Measurements from ENCODE around the gene NFIA.

NFIA gene

DNA sequence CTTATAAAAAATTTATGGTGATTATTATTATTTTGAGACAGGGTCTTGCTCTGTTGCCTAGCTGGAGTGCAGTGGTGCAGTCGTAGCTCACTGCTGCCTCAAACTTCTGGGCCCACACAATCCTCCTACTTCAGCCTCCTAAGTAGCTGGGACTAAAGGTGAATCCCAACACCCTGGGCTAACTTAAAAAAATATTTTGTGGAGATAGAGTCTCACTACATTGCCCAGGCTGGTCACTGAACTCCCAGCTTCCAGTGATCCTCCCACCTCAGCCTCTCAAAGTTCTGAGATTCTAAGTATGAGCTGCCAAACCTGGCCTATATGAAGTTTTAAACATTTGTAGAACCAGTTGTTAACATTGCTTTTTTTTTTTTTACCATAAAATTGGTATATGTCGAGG lies 18.2 kb downstream of the NFIA start:
- no peak for DNase-seq (ENCODE audit: low read depth in 2 of 3, low spot score in 2 of 3)

DNA sequence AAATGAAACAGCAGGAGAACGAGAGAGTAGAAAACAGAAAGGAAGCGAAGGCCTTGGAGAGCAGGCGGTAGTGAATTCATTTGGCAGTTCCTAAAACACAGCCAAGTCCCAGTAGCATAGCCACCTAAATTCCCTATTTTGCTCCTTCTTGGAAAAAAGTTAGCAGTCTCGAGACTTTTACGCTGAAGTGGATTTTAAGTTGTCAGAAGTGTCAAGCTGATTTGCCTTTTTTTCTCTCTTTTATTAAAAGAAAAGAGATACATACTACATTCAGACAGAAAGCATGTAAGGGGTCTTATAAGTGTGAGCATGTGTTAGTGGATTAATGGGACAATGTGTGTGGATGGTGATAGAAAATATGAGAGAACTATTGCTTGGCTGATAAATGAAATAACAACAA lies 19.2 kb downstream of the NFIA start:
- no peak for DNase-seq (ENCODE audit: low read depth in 2 of 3, low spot score in 2 of 3)

DNA sequence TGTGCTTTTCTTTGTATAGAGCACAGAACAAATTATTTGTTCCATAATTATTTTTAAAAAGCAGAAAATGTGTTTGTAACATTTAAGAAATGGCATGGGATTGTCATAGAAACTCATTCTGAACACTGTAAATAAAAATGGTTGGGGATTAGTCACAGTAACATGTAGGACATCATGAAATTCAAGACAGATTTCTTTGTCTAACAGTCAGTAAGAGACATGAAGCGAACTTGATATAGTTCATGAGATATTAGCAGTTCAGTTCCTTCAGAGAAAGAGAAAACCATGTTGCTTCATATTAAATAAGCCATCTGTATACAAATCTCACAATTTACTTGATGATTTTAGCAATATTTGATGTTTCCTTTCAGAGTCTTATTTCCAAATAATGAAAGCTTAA lies 19.7 kb downstream of the NFIA start:
- no peak for DNase-seq (ENCODE audit: low read depth in 2 of 3, low spot score in 2 of 3)

DNA sequence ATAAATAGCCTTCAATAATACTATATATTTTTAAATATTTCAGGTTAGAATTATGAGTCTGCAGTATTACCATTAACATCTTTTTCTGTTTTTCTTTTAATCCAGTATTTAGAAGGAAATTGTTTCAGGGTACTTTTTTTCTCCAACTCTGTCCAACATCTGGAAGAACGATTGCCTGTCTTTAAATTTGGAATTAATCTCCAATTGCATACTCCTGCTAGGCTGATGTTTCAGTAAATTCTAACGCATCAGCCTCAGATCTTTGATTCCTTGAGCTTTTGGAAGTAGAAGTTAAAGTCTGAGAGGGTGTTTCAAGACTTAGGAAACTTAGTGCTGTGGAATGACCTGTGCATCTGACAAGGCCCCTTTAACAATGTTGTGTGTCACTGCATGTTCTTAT lies 20.3 kb downstream of the NFIA start:
- DNase-seq (ENCODE audit: low read depth in 2 of 3, low spot score in 2 of 3): no peak

DNA sequence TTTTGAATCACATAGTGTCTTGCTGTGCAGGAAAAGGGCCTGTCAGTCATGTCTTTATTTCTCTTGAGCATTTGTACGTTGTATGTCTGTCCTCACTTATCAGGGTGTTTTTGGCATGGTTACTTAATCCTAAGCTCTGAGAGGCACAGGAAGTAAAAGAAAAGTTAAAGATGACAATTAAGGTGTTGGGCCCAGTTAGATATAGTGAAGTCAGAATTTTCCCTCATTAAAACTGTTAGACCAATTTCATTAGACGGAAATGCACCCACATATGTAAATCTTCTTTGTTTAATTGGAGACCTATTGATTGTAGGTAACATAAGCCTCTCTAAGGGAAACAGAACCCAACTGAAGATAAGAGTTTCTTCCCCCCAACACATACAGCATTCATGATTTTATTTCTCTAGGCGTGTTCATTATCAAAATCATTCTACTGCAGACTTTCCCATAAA lies 21.9 kb downstream of the NFIA start:
- DNase-seq (ENCODE audit: low read depth in 2 of 3, low spot score in 2 of 3): no peak

DNA sequence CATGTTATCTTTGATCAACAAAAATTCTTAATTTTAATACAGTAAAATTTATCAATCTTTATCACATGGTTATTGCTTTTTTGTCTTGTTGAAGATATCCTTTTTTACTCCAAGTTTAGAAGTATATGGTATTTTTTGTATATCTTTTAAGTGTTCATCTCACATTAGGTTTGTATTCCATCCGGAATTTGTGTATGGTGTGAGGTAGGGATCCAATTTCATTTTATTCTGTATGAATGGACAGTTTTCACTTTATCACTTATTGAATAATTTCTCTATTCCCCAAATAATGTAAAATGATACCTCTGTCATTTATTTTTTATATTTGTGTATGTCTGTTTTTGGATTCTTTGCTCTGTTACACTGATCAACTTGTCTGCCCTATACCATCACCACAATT lies 25.3 kb downstream of the NFIA start:
- no peak for DNase-seq (ENCODE audit: low read depth in 2 of 3, low spot score in 2 of 3)

DNA sequence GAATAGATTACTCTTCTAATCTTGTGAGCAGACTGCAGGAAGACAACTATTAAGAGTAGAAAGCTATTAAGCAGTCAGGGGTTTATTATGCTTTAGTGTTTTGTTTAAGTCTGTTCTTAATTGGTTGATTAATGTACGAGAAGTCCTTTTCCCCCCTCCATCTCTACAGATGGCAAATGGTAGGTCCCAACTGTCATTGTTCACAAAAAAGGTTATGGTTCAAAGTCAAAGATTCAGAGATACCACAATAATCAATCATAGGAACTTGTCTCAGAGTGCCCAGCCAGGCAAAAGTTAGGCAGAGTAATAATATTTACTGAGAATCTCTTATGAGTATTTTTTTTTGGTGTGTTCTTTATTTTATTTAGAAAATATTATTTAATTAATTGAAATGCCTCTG lies 26.8 kb downstream of the NFIA start:
- DNase-seq (ENCODE audit: low read depth in 2 of 3, low spot score in 2 of 3): no peak

DNA sequence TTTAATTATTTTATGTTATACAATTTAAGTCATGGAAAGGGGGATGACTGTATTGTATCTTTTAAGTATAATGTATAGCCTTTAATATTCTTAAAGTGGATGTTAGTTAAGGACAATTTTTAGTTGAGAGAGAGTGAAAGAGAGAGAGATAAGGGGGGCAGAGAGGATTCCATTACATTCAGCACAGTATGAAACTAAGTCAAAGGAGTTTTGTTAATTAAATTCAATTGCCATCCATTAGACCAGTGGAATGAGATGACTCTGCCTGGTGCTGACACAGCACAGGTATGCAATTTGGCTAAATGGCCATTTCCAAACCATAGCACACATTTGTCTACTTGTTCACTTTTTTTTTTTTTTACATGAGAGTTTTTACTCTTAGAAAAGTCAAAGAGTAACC lies 27.5 kb downstream of the NFIA start:
- DNase-seq (ENCODE audit: low read depth in 2 of 3, low spot score in 2 of 3): no peak

DNA sequence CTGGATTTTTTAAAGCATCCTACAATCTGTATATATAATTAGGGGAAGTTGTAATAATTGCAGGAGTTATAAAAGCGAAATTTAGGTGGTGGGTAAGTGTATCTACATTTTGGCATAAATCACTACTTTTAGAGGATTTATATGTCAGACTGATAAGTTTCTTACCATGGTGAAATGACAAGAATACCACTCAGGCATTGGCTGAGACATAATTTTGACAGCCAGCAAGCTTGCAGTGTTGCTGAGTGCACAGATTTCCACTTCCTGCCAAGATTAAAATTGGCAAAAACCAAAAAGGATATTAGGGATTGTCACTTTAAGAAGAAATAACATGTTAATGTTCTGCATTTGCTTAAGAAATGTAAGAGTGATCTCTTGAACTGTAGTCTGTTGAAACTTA lies 28.2 kb downstream of the NFIA start:
- DNase-seq (ENCODE audit: low read depth in 2 of 3, low spot score in 2 of 3): no peak

DNA sequence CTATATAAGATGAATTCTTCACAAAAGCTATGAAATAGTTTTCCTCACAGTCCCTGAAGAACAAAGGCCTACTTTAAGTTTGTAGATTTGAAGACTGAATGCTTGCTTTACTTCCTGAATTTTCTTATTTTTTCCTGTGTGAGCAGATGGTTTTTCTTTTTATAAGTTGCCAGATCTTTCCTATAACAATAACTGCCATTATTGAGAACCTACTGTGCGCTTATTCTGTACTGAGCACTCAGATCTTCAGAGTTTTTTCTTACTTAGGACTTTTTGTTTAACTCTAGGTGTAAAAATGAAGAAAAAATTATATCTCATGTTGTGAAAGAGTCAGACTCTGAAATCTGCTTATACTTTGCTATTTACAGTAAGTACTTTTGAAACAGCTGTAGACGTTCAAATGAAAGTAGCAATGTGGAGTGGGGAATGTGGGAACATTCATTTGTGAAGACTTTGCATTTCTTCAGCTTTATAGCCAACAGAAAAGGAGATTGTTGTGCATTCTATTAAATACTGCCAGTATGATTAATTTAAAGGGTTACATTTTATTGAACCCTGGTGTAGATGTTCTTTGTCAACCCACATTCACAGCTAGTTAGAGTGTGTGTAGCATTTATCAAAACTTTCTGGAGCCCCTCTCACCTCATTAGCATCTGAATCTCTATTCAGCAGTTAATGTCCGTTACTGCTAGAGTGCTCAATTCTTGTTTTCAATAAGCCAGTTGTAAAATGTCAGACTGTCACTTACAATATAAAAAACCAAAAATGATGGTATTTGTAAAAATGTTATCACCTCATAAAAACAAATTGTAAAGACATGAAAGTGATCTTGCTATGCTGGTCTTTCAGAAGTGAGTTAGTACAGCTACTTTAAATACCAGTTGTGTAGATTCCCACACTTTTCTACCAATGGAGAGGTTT lies 29.0 kb downstream of the NFIA start:
- DNase-seq (ENCODE audit: low read depth in 2 of 3, low spot score in 2 of 3): no peak

DNA sequence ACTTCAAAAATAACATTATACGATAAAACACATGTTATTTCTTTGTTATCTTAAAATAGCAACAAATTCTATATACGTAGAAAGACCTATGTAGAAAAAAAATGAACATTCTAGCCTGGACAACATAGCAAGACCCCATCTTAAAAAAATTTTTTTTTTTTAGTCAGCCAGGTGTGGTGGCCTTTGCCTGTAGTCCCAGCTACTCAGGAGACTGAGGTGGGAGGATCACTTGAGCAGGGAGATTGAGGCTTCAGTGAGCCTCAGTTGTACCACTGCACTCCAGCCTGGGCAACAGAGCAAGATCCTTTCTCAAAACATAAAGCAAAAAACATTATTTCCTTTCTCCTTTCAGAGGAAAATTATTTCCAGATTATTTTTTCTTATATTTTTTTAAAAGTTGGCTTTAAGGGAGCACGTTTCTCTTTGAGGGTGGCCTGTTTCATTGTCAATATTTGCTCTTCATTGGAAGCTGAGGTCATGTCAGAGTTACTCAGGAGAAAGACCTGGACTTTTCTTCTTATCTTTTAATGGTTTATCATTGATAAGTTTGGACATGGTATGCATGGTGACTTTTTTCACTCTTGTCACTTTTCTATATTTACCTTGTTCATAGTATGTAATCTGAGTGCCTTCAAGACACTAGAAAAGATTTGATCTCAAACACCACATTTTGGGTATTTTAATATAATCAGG lies 32.0 kb downstream of the NFIA start:
- no peak for DNase-seq (ENCODE audit: low read depth in 2 of 3, low spot score in 2 of 3)

DNA sequence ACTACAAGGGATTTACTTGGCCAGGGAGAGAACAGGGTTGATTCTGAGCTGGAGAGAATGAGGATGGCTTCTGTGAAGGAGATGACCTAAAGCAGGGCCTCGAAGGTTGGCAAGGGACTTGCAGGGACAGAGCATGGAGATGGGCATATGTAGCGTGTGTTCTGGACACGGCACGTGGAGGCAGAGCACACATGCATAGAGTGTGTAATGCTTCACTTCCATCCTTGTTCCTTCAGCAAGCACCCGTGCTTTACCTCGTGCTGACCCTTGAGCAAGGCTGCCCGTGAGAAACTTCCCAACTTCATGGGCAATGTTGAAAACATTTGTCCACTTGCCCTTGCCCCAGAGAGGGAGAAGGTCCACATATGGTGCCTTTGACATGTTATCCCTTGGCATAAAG lies 33.1 kb downstream of the NFIA start:
- DNase-seq (ENCODE audit: low read depth in 2 of 3, low spot score in 2 of 3): no peak

DNA sequence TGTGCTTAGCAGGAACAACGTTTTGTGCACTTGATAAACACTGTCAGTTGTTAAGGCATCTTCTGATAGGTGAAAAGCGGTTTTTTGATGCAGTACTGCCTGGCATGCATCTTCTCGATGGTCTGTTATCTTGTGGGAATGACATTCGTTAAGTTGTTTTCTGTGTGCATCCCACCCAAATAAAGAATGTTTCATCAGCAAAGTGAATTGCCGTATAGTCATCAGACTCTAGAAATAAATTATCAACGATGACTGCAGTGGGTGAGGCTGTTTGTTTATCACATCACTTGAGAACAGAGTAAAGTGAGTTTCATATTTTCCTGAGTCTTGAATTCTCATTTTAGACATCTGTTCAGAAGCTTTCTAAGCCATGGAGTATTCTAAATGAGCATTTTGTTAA lies 34.1 kb downstream of the NFIA start:
- DNase-seq (ENCODE audit: low read depth in 2 of 3, low spot score in 2 of 3): no peak

DNA sequence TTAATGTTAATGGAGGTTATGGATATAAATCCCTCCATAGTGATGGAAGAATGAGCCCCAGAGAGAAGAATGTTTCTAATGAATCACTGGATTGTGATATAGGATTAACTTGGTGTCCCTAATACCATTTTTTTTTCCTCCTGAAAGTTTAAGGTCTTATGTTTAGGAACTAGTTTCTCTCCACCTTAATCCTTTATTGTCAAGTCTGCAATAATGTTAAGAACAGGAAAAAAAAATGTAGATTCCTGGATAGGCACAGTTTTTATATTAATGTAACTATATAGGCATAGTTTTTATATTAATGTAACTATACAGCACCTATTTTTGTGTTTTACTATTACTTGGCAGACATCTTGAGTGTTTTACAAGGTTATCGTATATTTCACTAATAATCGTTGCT lies 34.9 kb downstream of the NFIA start:
- no peak for DNase-seq (ENCODE audit: low read depth in 2 of 3, low spot score in 2 of 3)

DNA sequence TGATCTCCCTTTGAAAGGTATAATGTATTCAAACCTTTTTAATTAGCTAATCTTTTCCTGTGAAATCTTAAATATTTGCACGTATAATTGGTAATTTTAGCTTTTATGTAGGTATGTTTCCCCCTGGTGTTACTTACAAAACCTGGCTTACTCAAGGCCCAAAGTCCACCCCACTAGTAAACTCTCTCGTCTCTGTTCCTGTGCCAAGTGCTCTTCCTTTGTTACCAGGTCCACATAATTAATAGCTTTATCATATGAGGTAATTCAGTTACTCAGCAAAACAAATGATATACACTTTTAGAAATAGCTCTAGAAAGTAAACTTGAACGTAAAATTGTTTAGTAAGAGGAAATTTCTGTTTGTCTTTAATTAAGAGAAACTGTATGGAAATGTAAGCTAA lies 36.7 kb downstream of the NFIA start:
- DNase-seq (ENCODE audit: low read depth in 2 of 3, low spot score in 2 of 3): no peak

DNA sequence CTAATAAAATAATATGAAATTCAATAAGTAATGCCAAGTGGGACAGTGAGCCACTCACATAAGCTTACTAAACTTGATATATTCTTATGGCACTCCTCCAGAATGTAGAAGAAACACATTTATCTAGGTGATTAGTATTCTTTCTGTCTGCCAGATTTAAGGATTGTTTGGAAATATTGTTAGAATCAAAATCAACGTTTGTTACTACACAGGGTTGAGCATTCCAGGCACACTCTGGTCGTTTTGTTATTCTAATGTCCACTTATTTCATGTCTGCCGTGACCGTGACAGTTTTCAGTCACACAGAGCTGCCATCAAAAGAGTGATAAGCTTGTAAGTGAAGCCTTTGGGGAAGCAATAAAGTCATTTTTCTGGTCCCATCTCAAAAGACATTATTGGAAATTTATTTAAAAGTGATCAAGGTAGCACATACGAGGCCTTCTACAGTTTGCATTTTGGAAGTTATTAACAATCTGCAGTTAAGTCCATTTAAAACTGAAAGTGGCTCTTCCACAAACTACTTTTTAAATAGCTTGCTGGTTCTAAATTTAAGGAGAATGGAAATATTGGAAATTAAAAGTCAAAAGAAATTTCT lies 38.0 kb downstream of the NFIA start:
- no peak for DNase-seq (ENCODE audit: low read depth in 2 of 3, low spot score in 2 of 3)

DNA sequence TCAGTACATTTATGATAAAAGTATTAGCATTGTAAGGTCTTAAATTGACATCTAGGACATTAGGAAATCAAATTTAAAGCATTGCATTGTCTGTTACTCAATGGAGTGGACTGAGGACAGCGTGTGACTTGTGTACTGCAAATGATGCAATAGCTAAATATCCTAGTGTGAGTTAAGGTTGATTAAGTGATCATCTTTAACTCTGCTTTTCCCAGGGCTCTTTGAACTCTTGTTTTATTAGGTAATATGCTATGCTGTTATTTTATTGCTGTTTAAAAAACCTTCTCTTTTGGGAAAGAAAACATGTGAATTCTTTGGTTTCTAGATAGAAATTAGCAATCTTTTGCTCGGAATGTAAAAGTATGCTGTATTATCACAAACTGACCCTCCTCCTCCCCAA lies 38.6 kb downstream of the NFIA start:
- no peak for DNase-seq (ENCODE audit: low read depth in 2 of 3, low spot score in 2 of 3)

DNA sequence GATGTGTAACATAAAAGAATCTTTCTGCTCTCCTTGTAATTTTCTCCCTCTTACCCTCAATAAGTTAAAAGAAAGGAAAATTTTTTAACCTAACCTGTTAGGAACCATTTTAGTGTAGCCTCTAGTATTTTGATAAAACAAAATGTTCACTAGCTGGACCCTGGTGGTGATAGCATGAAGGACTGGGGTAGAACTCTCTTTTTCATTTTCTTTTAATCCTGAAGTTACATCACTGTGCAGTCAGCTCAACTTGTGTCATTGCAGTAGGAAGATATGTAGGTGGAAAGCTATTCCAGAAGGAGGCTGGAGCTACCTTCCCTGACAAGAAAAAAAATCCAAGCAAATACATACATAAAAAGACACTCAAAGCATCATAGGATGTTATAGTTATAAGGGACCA lies 39.3 kb downstream of the NFIA start:
- no peak for DNase-seq (ENCODE audit: low read depth in 2 of 3, low spot score in 2 of 3)

DNA sequence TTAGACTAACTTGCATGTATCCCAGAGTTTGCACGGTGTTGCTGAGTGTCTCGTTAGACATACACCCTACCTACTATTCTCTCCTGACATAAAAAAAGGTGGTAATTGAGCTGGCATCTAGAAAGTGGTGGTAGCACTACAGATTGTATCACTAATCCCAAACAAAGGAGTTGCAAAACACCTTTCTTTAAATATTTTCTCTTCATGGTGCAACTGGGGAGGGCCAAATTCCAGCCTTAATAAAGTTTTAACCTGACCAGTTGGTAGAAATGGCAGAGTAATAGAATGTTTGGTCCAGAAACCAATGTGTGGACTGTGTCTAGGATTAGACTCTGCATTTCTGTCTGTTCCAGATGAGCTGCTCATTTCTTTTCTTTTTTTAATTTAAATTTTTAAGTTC lies 40.0 kb downstream of the NFIA start:
- no peak for DNase-seq (ENCODE audit: low read depth in 2 of 3, low spot score in 2 of 3)

DNA sequence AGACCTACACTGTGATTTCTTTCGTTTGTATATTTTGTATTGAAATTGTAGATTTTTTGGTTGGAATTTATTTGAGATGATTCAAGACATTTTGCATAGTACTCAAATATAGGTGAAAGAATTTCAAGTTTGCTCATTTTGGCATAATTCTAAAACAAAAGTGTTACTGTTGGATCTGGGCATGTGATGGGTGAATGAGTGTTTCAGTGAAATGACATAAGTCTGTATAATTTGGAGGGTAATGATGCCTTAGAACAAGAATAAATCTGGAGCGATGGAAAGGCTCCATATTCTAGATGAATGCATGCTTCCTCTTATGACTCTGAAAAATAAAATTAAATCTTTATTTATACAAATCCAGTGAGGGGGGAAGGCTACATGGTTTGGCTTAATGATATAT lies 41.0 kb downstream of the NFIA start:
- DNase-seq (ENCODE audit: low read depth in 2 of 3, low spot score in 2 of 3): no peak

DNA sequence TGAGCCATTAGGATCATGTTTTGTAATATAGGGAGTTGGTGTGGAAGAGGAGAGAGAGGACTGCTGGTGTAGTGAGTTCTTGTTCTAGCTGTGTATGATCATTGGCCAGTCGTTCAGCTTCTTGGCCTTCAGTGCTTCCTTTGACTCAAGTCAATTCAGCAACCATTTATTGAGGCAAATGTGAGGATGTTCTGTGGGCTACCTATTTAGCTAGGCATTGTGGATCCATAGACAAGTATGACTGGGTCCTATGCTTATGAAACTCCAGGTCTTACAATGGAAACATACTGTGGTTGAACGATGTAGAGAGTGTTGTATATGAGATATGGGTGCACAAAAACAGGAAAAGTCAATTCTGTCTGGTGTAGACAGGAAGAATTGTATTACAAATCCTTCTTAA lies 41.7 kb downstream of the NFIA start:
- DNase-seq (ENCODE audit: low read depth in 2 of 3, low spot score in 2 of 3): no peak

DNA sequence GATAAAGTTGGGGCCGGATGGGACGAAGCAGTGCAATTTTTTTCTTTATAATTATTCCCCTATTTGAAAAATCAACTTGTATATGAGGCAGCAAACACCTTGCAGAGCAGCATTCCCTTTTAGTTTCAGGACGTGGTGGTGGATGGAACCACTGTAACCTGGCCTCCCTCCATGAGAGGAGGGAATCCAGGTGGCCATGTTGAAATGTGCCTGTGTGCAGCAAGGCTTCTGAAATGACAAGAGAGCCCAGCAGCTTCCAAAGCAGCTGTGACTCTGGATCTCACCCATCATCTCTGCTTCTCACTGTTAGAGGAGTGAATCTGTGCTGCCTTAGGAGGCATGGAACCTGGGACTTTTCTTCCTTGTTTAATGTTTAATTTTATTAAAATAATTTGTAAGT lies 42.3 kb downstream of the NFIA start:
- DNase-seq (ENCODE audit: low read depth in 2 of 3, low spot score in 2 of 3): no peak

All from activated CD8-positive, alpha-beta memory T cell treated with anti-CD3 and anti-CD28 coated beads for 48 hours (primary cell).